HEK293 (cell line): ENCODE data around the gene SLC9A4.

Experiments used
- CTCF ChIA-PET: fragments of 350-600 bp; formaldehyde crosslinking; extraction: SDS; loops from one replicate; lab custom pipeline; 2021; ENCODE audit warnings: antibody characterized with exemption; lab: Yijun Ruan, JAX
- POLR2A ChIA-PET: fragments of 300-600 bp; formaldehyde crosslinking; extraction: SDS; loops from one replicate; lab custom pipeline; 2020; ENCODE audit warnings: antibody characterized with exemption, inconsistent platforms; lab: Yijun Ruan, JAX
- H3K27ac ChIP-seq: fragments of 200-500 bp; sonication (Bioruptor generic); 2 replicates; pipeline ENCODE4 v1.5.1; 2014; ENCODE audit warnings: low read depth, low read length, control low read depth, inconsistent platforms; ENCODE audit errors: extremely low read depth
- H3K36me3 ChIP-seq, 2 experiments: fragments of 200-500 bp in 1 of 2; sonication (Bioruptor generic) in 1 of 2; 1 replicate in 1 of 2; 2 replicates in 1 of 2; pipeline ENCODE4 v1.5.1; 2014 to 2017; ENCODE audit warnings: inconsistent platforms in 2 of 2, low read length in 2 of 2; ENCODE audit not compliant: control insufficient read depth in 2 of 2, insufficient read depth in 1 of 2
- H3K4me1 ChIP-seq: fragments of 200-500 bp; sonication (Bioruptor generic); 2 replicates; pipeline ENCODE4 v1.5.1; 2014; ENCODE audit warnings: mild to moderate bottlenecking, low read length, inconsistent platforms; ENCODE audit not compliant: control insufficient read depth, insufficient read depth
- H3K4me3 ChIP-seq: 2 replicates; pipeline ENCODE4 v1.5.1; 2011; ENCODE audit warnings: low read depth, mild to moderate bottlenecking, control low read depth, low read length, moderate library complexity
- H3K9me3 ChIP-seq: fragments of 200-500 bp; sonication (Bioruptor generic); 2 replicates; pipeline ENCODE4 v1.5.1; 2014; ENCODE audit warnings: low read depth, low read length, inconsistent platforms; ENCODE audit not compliant: control insufficient read depth, insufficient read depth
- GLIS2 ChIP-seq: fragments of 450-650 bp; formaldehyde crosslinking; IDR thresholded peaks from 2 replicates; pipeline ENCODE4 v1.5.1; 2016; ENCODE audit warnings: missing biosample characterization, missing genetic modification characterization
- KLF8 ChIP-seq: fragments of 450-650 bp; formaldehyde crosslinking; IDR thresholded peaks from 2 replicates; pipeline ENCODE4 v1.5.1; 2016; ENCODE audit warnings: missing biosample characterization, missing genetic modification characterization
- SALL2 ChIP-seq: fragments of 450-650 bp; formaldehyde crosslinking; IDR thresholded peaks from 2 replicates; pipeline ENCODE4 v1.5.0; 2017; ENCODE audit warnings: missing biosample characterization, mild to moderate bottlenecking, missing genetic modification characterization, borderline replicate concordance
- SETDB1 ChIP-seq: IDR thresholded peaks from one replicate; pipeline ENCODE4 v1.6.1; 2017; ENCODE audit warnings: mild to moderate bottlenecking, low read length, moderate library complexity, mixed read lengths; ENCODE audit not compliant: insufficient read length
- SP7 ChIP-seq: fragments of 450-650 bp; formaldehyde crosslinking; IDR thresholded peaks from 2 replicates; pipeline ENCODE4 v1.5.1; 2016; ENCODE audit warnings: missing biosample characterization, missing genetic modification characterization
- ZFHX2 ChIP-seq: fragments of 450-650 bp; formaldehyde crosslinking; conservative IDR thresholded peaks from 2 replicates; pipeline ENCODE4 v1.5.1; 2016; ENCODE audit warnings: missing biosample characterization, missing genetic modification characterization
- ZFP37 ChIP-seq: fragments of 450-650 bp; formaldehyde crosslinking; IDR thresholded peaks from 2 replicates; pipeline ENCODE4 v1.5.1; 2016; ENCODE audit warnings: missing biosample characterization, missing genetic modification characterization
- ZFP69B ChIP-seq: fragments of 450-650 bp; formaldehyde crosslinking; IDR thresholded peaks from 2 replicates; pipeline ENCODE4 v1.5.1; 2016; ENCODE audit warnings: missing biosample characterization, missing genetic modification characterization
- ZNF10 ChIP-seq: fragments of 450-650 bp; formaldehyde crosslinking; IDR thresholded peaks from 2 replicates; pipeline ENCODE4 v1.5.1; 2017; ENCODE audit warnings: missing biosample characterization, missing genetic modification characterization
- ZNF184 ChIP-seq: fragments of 450-650 bp; IDR thresholded peaks from 2 replicates; pipeline ENCODE4 v1.5.1; 2018; ENCODE audit warnings: missing biosample characterization, mild to moderate bottlenecking, missing genetic modification characterization
- ZNF214 ChIP-seq: fragments of 450-650 bp; formaldehyde crosslinking; IDR thresholded peaks from 2 replicates; pipeline ENCODE4 v1.5.1; 2017; ENCODE audit warnings: missing biosample characterization, mild to moderate bottlenecking, missing genetic modification characterization, borderline replicate concordance
- ZNF24 ChIP-seq: fragments of 450-650 bp; formaldehyde crosslinking; IDR thresholded peaks from 2 replicates; pipeline ENCODE4 v1.5.1; 2016; ENCODE audit warnings: missing biosample characterization, missing genetic modification characterization
- ZNF341 ChIP-seq: fragments of 450-650 bp; formaldehyde crosslinking; IDR thresholded peaks from 2 replicates; pipeline ENCODE4; 2016; ENCODE audit warnings: low read depth, missing biosample characterization, missing genetic modification characterization
- ZNF37A ChIP-seq: fragments of 450-650 bp; IDR thresholded peaks from 2 replicates; pipeline ENCODE4 v1.5.1; 2018; ENCODE audit warnings: missing biosample characterization, missing genetic modification characterization
- ZNF530 ChIP-seq: fragments of 450-650 bp; formaldehyde crosslinking; IDR thresholded peaks from 2 replicates; pipeline ENCODE4 v1.5.1; 2016; ENCODE audit warnings: low read depth, missing biosample characterization, missing genetic modification characterization
- ZNF561 ChIP-seq: fragments of 450-650 bp; IDR thresholded peaks from 2 replicates; pipeline ENCODE4 v1.5.1; 2018; ENCODE audit warnings: missing biosample characterization, missing genetic modification characterization, borderline replicate concordance
- ZNF660 ChIP-seq: fragments of 450-650 bp; IDR thresholded peaks from 2 replicates; pipeline ENCODE4 v1.5.1; 2018; ENCODE audit warnings: missing biosample characterization, mild to moderate bottlenecking, missing genetic modification characterization
- ZNF76 ChIP-seq: fragments of 450-650 bp; formaldehyde crosslinking; IDR thresholded peaks from 2 replicates; pipeline ENCODE4; 2016; ENCODE audit warnings: low read depth, missing biosample characterization, missing genetic modification characterization, borderline replicate concordance
- ZNF791 ChIP-seq: fragments of 450-650 bp; formaldehyde crosslinking; IDR thresholded peaks from 2 replicates; pipeline ENCODE4 v1.5.1; 2016; ENCODE audit warnings: missing biosample characterization, missing genetic modification characterization
- ZSCAN18 ChIP-seq: fragments of 450-650 bp; formaldehyde crosslinking; IDR thresholded peaks from 2 replicates; pipeline ENCODE4 v1.5.1; 2016; ENCODE audit warnings: missing biosample characterization, missing genetic modification characterization
- TF ChIP-seq, protein P1 (sequence below): fragments of 450-650 bp; formaldehyde crosslinking; IDR thresholded peaks from 2 replicates; pipeline ENCODE4 v1.5.1; 2016; ENCODE audit warnings: missing biosample characterization, missing genetic modification characterization

Gene SLC9A4

DNA sequence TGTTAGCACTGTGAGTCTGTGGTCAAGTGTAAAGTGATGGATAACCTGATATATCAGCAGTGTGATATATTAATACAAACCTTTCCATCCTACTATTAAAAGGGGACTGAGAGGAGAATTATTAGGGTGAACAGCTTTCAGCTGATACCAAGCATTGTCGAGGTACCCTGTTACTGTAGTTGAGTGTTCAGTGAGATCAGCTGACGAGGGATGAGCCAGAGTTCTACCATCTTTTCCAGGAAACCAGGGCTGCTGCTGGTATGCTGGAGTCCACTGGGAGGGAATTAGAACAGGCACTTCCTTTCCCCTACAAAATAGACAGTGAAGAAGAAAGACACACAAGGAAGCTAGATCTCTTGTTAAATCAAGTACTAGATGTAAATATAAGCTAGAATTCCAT is 49.7 kb upstream of the SLC9A4 start (continued):
- TF ChIP-seq SETDB1 (no peak), ZFP37 (tag by site-specific recombination) (no peak), ZNF76 (tag by site-specific recombination) (no peak), ZNF660 (tag by site-specific recombination) (no peak), ZNF10 (tag by site-specific recombination) (no peak), ZNF530 (tag by site-specific recombination) (no peak)

DNA sequence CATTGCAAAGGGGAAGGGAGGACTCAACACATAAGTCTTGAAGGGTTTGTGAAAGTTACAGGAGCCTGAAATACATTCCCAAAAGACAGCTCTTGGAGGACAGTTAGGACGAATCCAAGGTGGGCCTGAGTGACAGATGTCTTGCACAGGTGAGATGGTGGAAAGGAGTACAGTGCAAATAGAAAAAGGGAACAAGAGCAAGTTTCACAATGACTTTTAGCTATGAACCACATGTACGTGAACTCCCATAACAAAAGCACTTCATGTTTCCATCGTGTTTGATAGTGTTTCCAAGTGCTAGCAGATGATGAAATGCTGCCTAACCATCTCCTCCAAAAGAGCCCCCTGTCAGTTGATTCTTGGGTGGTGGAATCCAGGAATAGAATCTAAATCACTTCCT is 48.3 kb upstream of the SLC9A4 start:
- TF ChIP-seq, protein P1, sequence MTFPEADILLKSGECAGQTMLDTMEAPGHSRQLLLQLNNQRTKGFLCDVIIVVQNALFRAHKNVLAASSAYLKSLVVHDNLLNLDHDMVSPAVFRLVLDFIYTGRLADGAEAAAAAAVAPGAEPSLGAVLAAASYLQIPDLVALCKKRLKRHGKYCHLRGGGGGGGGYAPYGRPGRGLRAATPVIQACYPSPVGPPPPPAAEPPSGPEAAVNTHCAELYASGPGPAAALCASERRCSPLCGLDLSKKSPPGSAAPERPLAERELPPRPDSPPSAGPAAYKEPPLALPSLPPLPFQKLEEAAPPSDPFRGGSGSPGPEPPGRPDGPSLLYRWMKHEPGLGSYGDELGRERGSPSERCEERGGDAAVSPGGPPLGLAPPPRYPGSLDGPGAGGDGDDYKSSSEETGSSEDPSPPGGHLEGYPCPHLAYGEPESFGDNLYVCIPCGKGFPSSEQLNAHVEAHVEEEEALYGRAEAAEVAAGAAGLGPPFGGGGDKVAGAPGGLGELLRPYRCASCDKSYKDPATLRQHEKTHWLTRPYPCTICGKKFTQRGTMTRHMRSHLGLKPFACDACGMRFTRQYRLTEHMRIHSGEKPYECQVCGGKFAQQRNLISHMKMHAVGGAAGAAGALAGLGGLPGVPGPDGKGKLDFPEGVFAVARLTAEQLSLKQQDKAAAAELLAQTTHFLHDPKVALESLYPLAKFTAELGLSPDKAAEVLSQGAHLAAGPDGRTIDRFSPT: no peak
- TF ChIP-seq SALL2 (tag by site-specific recombination) (no peak), ZNF184 (tag by site-specific recombination) (no peak), ZFHX2 (tag by site-specific recombination) (no peak)
- POLR2A ChIA-PET: no interaction called here
- Histone ChIP-seq H3K36me3 (no peaks in the 10 kb centered on the region), H3K4me1 (no peaks in the 10 kb centered on the region), H3K27ac (no peak overlapping the region), H3K4me3 (no peak overlapping the region), H3K9me3 (no peaks in the 10 kb centered on the region)
- CTCF ChIA-PET: no interaction called here

- H3K4me1 ChIP-seq: no peaks in the 10 kb centered on the region
- POLR2A ChIA-PET: no interaction called here
- TF ChIP-seq SALL2 (tag by site-specific recombination): no peak
- no peak for TF ChIP-seq ZSCAN18 (tag by site-specific recombination)
- no peak for TF ChIP-seq ZNF10 (tag by site-specific recombination)
- TF ChIP-seq SP7 (tag by site-specific recombination): no peak
- TF ChIP-seq ZFP69B (tag by site-specific recombination): no peak
- no peak for TF ChIP-seq GLIS2 (tag by site-specific recombination)
- TF ChIP-seq ZNF341 (tag by site-specific recombination): no peak
- no peak for TF ChIP-seq ZNF24 (tag by site-specific recombination)
- no peak for TF ChIP-seq ZNF791 (tag by site-specific recombination)
- no peak for TF ChIP-seq ZNF37A (tag by site-specific recombination)
- no peak for TF ChIP-seq KLF8 (tag by site-specific recombination)
- TF ChIP-seq ZNF214 (tag by site-specific recombination): no peak
- TF ChIP-seq, protein P1: no peak
- TF ChIP-seq ZNF561 (tag by site-specific recombination): no peak
Observed at GRCh38 chr2:102425441-102426132, 47.4 kb upstream of the SLC9A4 start.

More at GRCh38 chr2:102425441-102426132, 47.4 kb upstream of the SLC9A4 start:
- no peak overlapping the region for H3K4me3 ChIP-seq
- no peak overlapping the region for H3K27ac ChIP-seq
- no peaks in the 10 kb centered on the region for H3K36me3 ChIP-seq
- CTCF ChIA-PET: no interaction called here
- no peaks in the 10 kb centered on the region for H3K9me3 ChIP-seq
